GM12878 (cell line): ENCODE measurements around the gene SNX17. TPM values are rescaled to one million over a fixed set of nuclear protein-coding genes. Genes with fewer than 3 reads are reported as not detected.
A peak's percentile ranks its signal among the peaks of the same experiment; 100 is the strongest.

Experiments
- ATAC-seq: fragments of 200-7000 bp; cut with Tn5 transposase; 3 replicates; pipeline ENCODE4 v1.9.1; 2020; ENCODE audit warnings: mild to moderate bottlenecking, moderate library complexity
- BruUV-seq: library from RNA; stranded (reverse); fragments of 400-500 nt; replicated peaks from 2 replicates; lab custom pipeline; 2021; lab: Mats Ljungman, UMichigan
- CTCF ChIA-PET: fragments of 300-600 bp; sonication (Branson Sonifier 250); formaldehyde crosslinking; extraction: SDS; loops from one replicate; lab custom pipeline; 2021; ENCODE audit warnings: inconsistent platforms; lab: Yijun Ruan, JAX
- POLR2A ChIA-PET: fragments of 350-600 bp; formaldehyde crosslinking; extraction: SDS; loops from one replicate; lab custom pipeline; 2021; ENCODE audit warnings: inconsistent platforms; lab: Charles Lee
- RAD21 ChIA-PET: fragments of 300-600 bp; sonication (Branson Sonifier 250); formaldehyde crosslinking; loops from one replicate; lab custom pipeline; 2023; ENCODE audit warnings: antibody characterized with exemption; ENCODE audit not compliant: unreplicated experiment; lab: Charles Lee
- SMC1A ChIA-PET: fragments of 300-600 bp; sonication (Branson Sonifier 250); formaldehyde crosslinking; loops from one replicate; lab custom pipeline; 2023; ENCODE audit not compliant: unreplicated experiment, uncharacterized antibody; lab: Charles Lee
- DNase-seq: peaks from one replicate; pipeline ENCODE4 v3.0.0-alpha.2; 2011; ENCODE audit warnings: low read depth, low spot score
- FAIRE-seq: peaks from 3 replicates; lab custom pipeline; 2011; peaks lifted over from hg19 to GRCh38; lab: Jason Lieb, UNC
- H2AFZ ChIP-seq: 2 replicates; pipeline ENCODE4 v1.6.0; 2011; ENCODE audit warnings: low read depth, low read length, control low read depth; ENCODE audit not compliant: control insufficient read depth
- H3K27ac ChIP-seq: 2 replicates; pipeline ENCODE4 v1.5.1; 2011; ENCODE audit warnings: control low read depth; ENCODE audit not compliant: control insufficient read depth, insufficient read depth
- H3K27me3 ChIP-seq, 2 experiments: replicated peaks in 1 of 2; 2 replicates each; pipeline versions ENCODE4 v1.6.0 to v1.6.1; 2011; ENCODE audit warnings: low read length in 1 of 2; ENCODE audit not compliant: control insufficient read depth in 2 of 2, insufficient read depth in 2 of 2
- H3K36me3 ChIP-seq, 2 experiments: 2 replicates each; pipeline ENCODE4 v1.5.1; 2011; ENCODE audit warnings: low read length in 1 of 2; ENCODE audit not compliant: control insufficient read depth in 2 of 2, insufficient read depth in 2 of 2
- H3K4me1 ChIP-seq: 2 replicates; pipeline ENCODE4 v1.6.1; 2011; ENCODE audit warnings: mild to moderate bottlenecking, low read length, moderate library complexity, mixed read lengths; ENCODE audit not compliant: control insufficient read depth, insufficient read depth
- H3K4me2 ChIP-seq: 2 replicates; pipeline ENCODE4 v1.6.0; 2011; ENCODE audit warnings: control low read depth; ENCODE audit not compliant: control insufficient read depth, insufficient read depth
- H3K4me3 ChIP-seq: fragments of 200-600 bp; sonication (generic); 2 replicates; pipeline ENCODE4 v1.5.1; 2016
- H3K79me2 ChIP-seq: 2 replicates; pipeline ENCODE4 v1.6.0; 2011; ENCODE audit warnings: low read length; ENCODE audit not compliant: control insufficient read depth, insufficient read depth
- H3K9ac ChIP-seq: 2 replicates; pipeline ENCODE4 v1.8.0; 2011; ENCODE audit warnings: low read length, control low read depth, mixed read lengths; ENCODE audit not compliant: control insufficient read depth, insufficient read depth
- H3K9me3 ChIP-seq: replicated peaks from 3 replicates; pipeline ENCODE4 v1.5.1; 2011; ENCODE audit warnings: mild to moderate bottlenecking, low read length; ENCODE audit not compliant: control insufficient read depth, insufficient read depth
- H4K20me1 ChIP-seq: 2 replicates; pipeline ENCODE4 v1.6.0; 2011; ENCODE audit not compliant: control insufficient read depth, insufficient read depth
- BRCA1 ChIP-seq: IDR thresholded peaks from 2 replicates; pipeline ENCODE4 v1.6.1; 2011; ENCODE audit warnings: low read depth, low read length, improper control_type of control experiment
- MTA3 ChIP-seq: IDR thresholded peaks from 2 replicates; pipeline ENCODE4 v1.6.1; 2012; ENCODE audit warnings: low read length, inconsistent platforms, borderline replicate concordance
- PML ChIP-seq: IDR thresholded peaks from 2 replicates; pipeline ENCODE4 v1.6.1; 2012; ENCODE audit warnings: low read length, inconsistent platforms
- POLR2AphosphoS2 ChIP-seq: IDR thresholded peaks from 2 replicates; pipeline ENCODE4 v1.6.1; 2011; ENCODE audit warnings: low read depth, mild to moderate bottlenecking, low read length, improper control_type of control experiment, moderate library complexity
- ZNF207 ChIP-seq: fragments of 450-650 bp; IDR thresholded peaks from 2 replicates; pipeline ENCODE4 v1.6.1; 2014; ENCODE audit warnings: antibody characterized with exemption, mild to moderate bottlenecking, borderline replicate concordance
- WGBS: methylation state at CpG from one replicate; pipeline ENCODE4 v1.1.6; 2016; ENCODE audit warnings: low lambda C conversion rate; ENCODE audit not compliant: insufficient replicate concordance, insufficient coverage; ENCODE audit errors: missing lambda C conversion rate; 5-methylcytosine and 5-hydroxymethylcytosine counted together
- in situ Hi-C: fragments of 300-500 bp; cut with MboI; formaldehyde crosslinking; loops from 9 replicates; pipeline ENCODE4 v1.14.3; 2018; ENCODE audit warnings: mixed read lengths
- intact Hi-C: fragments of 100-400 bp; cut with micrococcal nuclease; formaldehyde crosslinking; loops from one replicate; pipeline ENCODE4 v1.14.2; 2022; ENCODE audit not compliant: unreplicated experiment
- polyA plus RNA-seq, 11 experiments: library from polyadenylated mRNA; depleted of rRNA in 4 of 11; unstranded in 6 of 11; stranded (reverse) in 5 of 11; fragments of >200 nt; fragmentation: Nextera tagmentation in 4 of 11; fragmentation: Illumina TruSeq in 1 of 11; extraction: Ambion mirVana in 4 of 11; extraction: Trizol in 1 of 11; gene quantifications; 1 replicate in 1 of 11; 2 replicates in 10 of 11; pipeline versions ENCODE4 v1.2.1 to v1.2.3, GENCODE V29; 2011 to 2016; ENCODE audit warnings: inconsistent platforms in 2 of 11, missing spikeins in 2 of 11, low read depth in 1 of 11
- total RNA-seq, 4 experiments: library from RNA; depleted of rRNA in 3 of 4; stranded (reverse); fragments of >200 nt in 3 of 4; fragmentation: Illumina TruSeq in 1 of 4; extraction: Trizol in 1 of 4; gene quantifications; 2 replicates each; pipeline versions ENCODE4 v1.2.1 to v1.2.3, GENCODE V29; 2013 to 2021

SNX17 gene
- total and polyA plus RNA-seq, 10 of the 15 experiments (the other 5 are each of a cell fraction or from before 2014, with no cell fraction given) = 6.5 to 116 (median 84.4) TPM

DNA sequence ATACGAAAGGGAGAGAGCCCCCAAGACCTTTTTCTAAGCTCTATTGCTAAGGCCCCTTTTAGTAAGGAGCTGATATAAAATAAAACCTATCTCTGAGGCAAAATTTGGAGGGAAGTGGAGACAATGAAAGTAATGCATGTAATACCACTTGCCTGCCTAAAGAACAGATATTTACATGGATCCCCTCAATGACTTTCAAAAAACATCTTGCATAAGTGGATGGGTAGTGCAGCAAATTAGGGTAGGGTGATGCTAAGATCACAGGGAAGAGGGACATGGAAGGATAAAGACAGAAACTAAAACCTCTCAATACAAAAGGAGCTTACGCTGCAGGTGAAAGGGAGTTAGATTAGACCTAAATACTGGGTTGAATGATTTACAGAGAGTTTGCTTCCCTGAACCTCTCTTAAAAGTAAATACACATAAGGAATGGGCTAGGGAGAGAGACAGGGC lies 9.0 kb downstream of the SNX17 start:
- Histone ChIP-seq H3K4me2 (peak overlapping the region; percentile 97), H3K9me3 (no peaks in the 10 kb centered on the region), H3K27ac (peak overlapping the region; percentile 96), H3K4me1 (peaks cover 9% of the 10 kb centered on the region; the same call in 1 of the 2 replicates), H3K36me3 (peaks cover 37 to 49% of the 10 kb centered on the region in 2 experiments)
- POLR2A ChIA-PET = interaction anchor here (1.2 to 2.8 kb wide), 7 partner anchors 8 to 302 kb away, joined by 3 to 23 read pairs (median 6); partner anchors contain the start of genes GTF3C2, NRBP1 and PPM1G
- RAD21 ChIA-PET = interaction anchor here (0.7 to 1.3 kb wide), 3 partner anchors 22 to 51 kb away, joined by 3 to 4 read pairs (median 3); no protein-coding TSS in a partner anchor
- in situ Hi-C loops = no loop called here
- 91% methylated on average over 2 of the region's 2 CpGs for WGBS
- CTCF ChIA-PET = interaction anchor here (0.6 to 2.8 kb wide), 8 partner anchors 8 to 304 kb away, joined by 3 to 14 read pairs (median 4); partner anchors contain the start of gene NRBP1
- TF ChIP-seq ZNF207 = no peak
- 0 out of 2 replicates have a peak, but pooled peaks have one; percentile 26 for TF ChIP-seq MTA3
- TF ChIP-seq BRCA1 = no peak
- 0 out of 2 replicates have a peak, but pooled peaks have one; percentile 13 for TF ChIP-seq POLR2AphosphoS2
- 0 out of 2 replicates have a peak, but pooled peaks have one; percentile 34 for TF ChIP-seq PML
- TF ChIP-seq, all 136 proteins: peak for 3
- no peaks in the 10 kb centered on the region for H3K27me3 ChIP-seq
- no peak overlapping the region for H2AFZ ChIP-seq
- H3K4me3 ChIP-seq = peak overlapping the region; percentile 69
- ATAC-seq = no peak
- DNase-seq = no peak
- no peak for FAIRE-seq
- H4K20me1 ChIP-seq = no peaks in the 10 kb centered on the region; the same call in 1 of the 2 replicates
- BruUV-seq = TSS peak; percentile 8
- H3K9ac ChIP-seq = peak overlapping the region; percentile 96
- intact Hi-C loops = no loop called here
- peaks cover 15% of the 10 kb centered on the region for H3K79me2 ChIP-seq
- SMC1A ChIA-PET = interaction anchor here (1.0 to 3.1 kb wide), 5 partner anchors 8 to 329 kb away, joined by 3 to 9 read pairs (median 3); partner anchors contain the start of genes AGBL5, EIF2B4 and MPV17
